GM23338 (cell line): ENCODE measurements around the gene ADSL. TPM values are rescaled to one million over a fixed set of nuclear protein-coding genes. Genes with fewer than 3 reads are reported as not detected.

Experiments used
- ATAC-seq: fragments of 200-7000 bp; cut with Tn5 transposase; 3 replicates; pipeline ENCODE4 v1.9.1; 2020
- DNase-seq: peaks from one replicate; pipeline ENCODE4 v3.0.0-alpha.2; 2015; ENCODE audit warnings: low spot score
- H2AFZ ChIP-seq: fragments of 200-600 bp; sonication (generic); 2 replicates; pipeline ENCODE4 v1.8.0; 2016; ENCODE audit warnings: antibody characterized with exemption, mild to moderate bottlenecking, moderate library complexity
- H3F3A ChIP-seq: fragments of 200-600 bp; sonication (generic); replicated peaks from 2 replicates; pipeline ENCODE4 v1.8.0; 2017; ENCODE audit warnings: antibody characterized with exemption, mixed run types, low read depth
- H3K27ac ChIP-seq: fragments of 200-600 bp; sonication (generic); 2 replicates; pipeline ENCODE4 v1.6.1; 2016; ENCODE audit warnings: low read depth
- H3K27me3 ChIP-seq: fragments of 200-600 bp; sonication (generic); 2 replicates; pipeline ENCODE4 v1.8.0; 2016; ENCODE audit warnings: mild to moderate bottlenecking, mixed run types, moderate library complexity; ENCODE audit not compliant: insufficient read depth
- H3K36me3 ChIP-seq: fragments of 200-600 bp; sonication (generic); 2 replicates; pipeline ENCODE4 v1.8.0; 2016; ENCODE audit warnings: mild to moderate bottlenecking; ENCODE audit not compliant: insufficient read depth
- H3K4me1 ChIP-seq: fragments of 200-600 bp; sonication (generic); 2 replicates; pipeline ENCODE4 v1.8.0; 2016; ENCODE audit warnings: mild to moderate bottlenecking, moderate library complexity; ENCODE audit not compliant: insufficient read depth
- H3K4me2 ChIP-seq: fragments of 200-600 bp; sonication (generic); 2 replicates; pipeline ENCODE4 v1.7.1; 2017; ENCODE audit warnings: mixed run types
- H3K4me3 ChIP-seq: fragments of 200-600 bp; sonication (generic); 2 replicates; pipeline ENCODE4 v1.6.1; 2016; ENCODE audit warnings: mixed run types
- H3K79me2 ChIP-seq: fragments of 200-600 bp; sonication (generic); replicated peaks from 2 replicates; pipeline ENCODE4 v1.8.0; 2017; ENCODE audit warnings: mild to moderate bottlenecking; ENCODE audit not compliant: insufficient read depth
- H3K9me2 ChIP-seq: fragments of 200-600 bp; sonication (generic); 2 replicates; pipeline ENCODE4 v1.8.0; 2017; ENCODE audit not compliant: insufficient read depth
- H4K20me1 ChIP-seq: fragments of 200-600 bp; sonication (generic); replicated peaks from 2 replicates; pipeline ENCODE4 v1.8.0; 2017; ENCODE audit warnings: mild to moderate bottlenecking; ENCODE audit not compliant: insufficient read depth
- H3K27ac Mint-ChIP-seq: 2 replicates; pipeline ENCODE4 v1.8.0; 2020; ENCODE audit warnings: inconsistent platforms, mild to moderate bottlenecking, moderate library complexity, mixed read lengths
- H3K27me3 Mint-ChIP-seq: 3 replicates; pipeline ENCODE4 v1.8.0; 2022; ENCODE audit warnings: low read depth, mild to moderate bottlenecking, moderate library complexity, mixed read lengths, inconsistent platforms; ENCODE audit not compliant: insufficient read depth, poor library complexity
- H3K36me3 Mint-ChIP-seq: 3 replicates; pipeline ENCODE4 v1.8.0; 2021; ENCODE audit warnings: low read depth, mild to moderate bottlenecking, inconsistent platforms, moderate library complexity, mixed read lengths
- H3K4me1 Mint-ChIP-seq: 3 replicates; pipeline ENCODE4 v1.8.0; 2020; ENCODE audit warnings: mild to moderate bottlenecking, inconsistent platforms, mixed read lengths
- H3K4me3 Mint-ChIP-seq: 3 replicates; pipeline ENCODE4 v1.8.0; 2021; ENCODE audit warnings: moderate library complexity, mild to moderate bottlenecking, inconsistent platforms, mixed read lengths
- H3K9me3 Mint-ChIP-seq: 3 replicates; pipeline ENCODE4 v1.8.0; 2020; ENCODE audit warnings: moderate library complexity, mild to moderate bottlenecking, inconsistent platforms, mixed read lengths
- CREB1 ChIP-seq: fragments of 250-450 bp; sonication (Bioruptor Pico); IDR thresholded peaks from 2 replicates; pipeline ENCODE4 v1.5.0; 2020; ENCODE audit warnings: low read depth, mild to moderate bottlenecking, moderate library complexity
- CTCF ChIP-seq, 2 experiments: fragments of 200-600 bp in 1 of 2; sonication (generic) in 1 of 2; conservative IDR thresholded peaks; 2 replicates each; pipeline versions ENCODE4 v1.5.1 to v1.6.1; 2016 to 2017; ENCODE audit warnings: antibody characterized with exemption in 2 of 2, low read depth in 2 of 2, mild to moderate bottlenecking in 2 of 2, moderate library complexity in 1 of 2
- ETS1 ChIP-seq: IDR thresholded peaks from 2 replicates; pipeline ENCODE4 v1.6.1; 2016; ENCODE audit warnings: antibody characterized with exemption
- EZH2 ChIP-seq: fragments of 200-600 bp; sonication (generic); IDR thresholded peaks from one replicate; pipeline ENCODE4 v1.8.0; 2017; ENCODE audit warnings: antibody characterized with exemption, mild to moderate bottlenecking, low read depth; ENCODE audit not compliant: unreplicated experiment
- EZH2phosphoT487 ChIP-seq: fragments of 200-600 bp; sonication (generic); IDR thresholded peaks from one replicate; pipeline ENCODE4 v1.8.1; 2018; ENCODE audit warnings: antibody characterized with exemption; ENCODE audit not compliant: unreplicated experiment
- JUNB ChIP-seq: IDR thresholded peaks from one replicate; pipeline ENCODE4 v1.6.1; 2016; ENCODE audit warnings: antibody characterized with exemption; ENCODE audit not compliant: unreplicated experiment
- NANOG ChIP-seq: IDR thresholded peaks from 2 replicates; pipeline ENCODE4 v1.6.1; 2016; ENCODE audit warnings: antibody characterized with exemption, borderline replicate concordance
- POLR2AphosphoS5 ChIP-seq: IDR thresholded peaks from 2 replicates; pipeline ENCODE4 v1.6.1; 2016; ENCODE audit warnings: antibody characterized with exemption, low read depth
- REST ChIP-seq: IDR thresholded peaks from one replicate; pipeline ENCODE4 v1.6.1; 2018; ENCODE audit warnings: antibody characterized with exemption; ENCODE audit not compliant: unreplicated experiment
- STAT1 ChIP-seq: IDR thresholded peaks from one replicate; pipeline ENCODE4 v1.6.1; 2016; ENCODE audit warnings: antibody characterized with exemption; ENCODE audit not compliant: unreplicated experiment
- ZNF114 ChIP-seq: fragments of 250-450 bp; sonication (Bioruptor Pico); IDR thresholded peaks from 2 replicates; pipeline ENCODE4 v1.5.0; 2020; ENCODE audit warnings: mild to moderate bottlenecking, moderate library complexity
- ZNF331 ChIP-seq: fragments of 250-450 bp; sonication (Bioruptor Pico); IDR thresholded peaks from 2 replicates; pipeline ENCODE4 v1.5.0; 2020; ENCODE audit warnings: low read depth, mild to moderate bottlenecking, moderate library complexity
- ZNF462 ChIP-seq: fragments of 250-450 bp; sonication (Bioruptor Pico); IDR thresholded peaks from 2 replicates; pipeline ENCODE4 v1.5.0; 2020; ENCODE audit warnings: mild to moderate bottlenecking, moderate library complexity
- polyA plus RNA-seq: library from polyadenylated mRNA; unstranded; fragments of >200 nt; fragmentation: Nextera tagmentation; extraction: Ambion mirVana; gene quantifications from 2 replicates; pipeline ENCODE4 v1.2.1, GENCODE V29; 2016
- total RNA-seq: library from RNA; depleted of rRNA; stranded (reverse); fragments of >200 nt; shearing (Covaris generic); gene quantifications from 2 replicates; pipeline ENCODE4 v1.2.3, GENCODE V29; 2014

The ADSL gene
- total and polyA plus RNA-seq, 2 experiments from 2014 or later, result 120 to 232 TPM

- peaks cover 5% of the 10 kb centered on the region for H3K27me3 Mint-ChIP-seq
- peak; percentile 63 for DNase-seq
- H3K9me3 Mint-ChIP-seq, result no peaks in the 10 kb centered on the region
- H3K9me2 ChIP-seq, result no peaks in the 10 kb centered on the region
- peak overlapping the region; percentile 93 for H3K27ac Mint-ChIP-seq
- no peak overlapping the region for H2AFZ ChIP-seq
- no peak overlapping the region for H3K4me3 ChIP-seq
- H3K27ac ChIP-seq, result peak overlapping the region; percentile 46; the same call in 1 of the 2 replicates
- no peaks in the 10 kb centered on the region for H3K27me3 ChIP-seq
- 0 out of 2 replicates have a peak, but pooled peaks cover 6% of the 10 kb centered on the region for H3K36me3 ChIP-seq
- H3K4me1 Mint-ChIP-seq, result peaks cover 75% of the 10 kb centered on the region
- no peaks in the 10 kb centered on the region for H3K79me2 ChIP-seq
- H3K36me3 Mint-ChIP-seq, result peaks cover 24% of the 10 kb centered on the region
- H4K20me1 ChIP-seq, result 0 out of 2 replicates have a peak, but pooled peaks cover 4% of the 10 kb centered on the region
- peak overlapping the region; percentile 43 for H3K4me3 Mint-ChIP-seq
- TF ChIP-seq JUNB, result no peak
- no peak for TF ChIP-seq EZH2
- no peak for TF ChIP-seq ZNF462
- no peak for TF ChIP-seq NANOG
- TF ChIP-seq ETS1, result no peak
- no peak for TF ChIP-seq CREB1 (CRISPR knock-in tag)
- no peak for TF ChIP-seq ZNF114 (CRISPR knock-in tag)
- TF ChIP-seq POLR2AphosphoS5, result no peak
- no peak for TF ChIP-seq REST
- TF ChIP-seq CTCF (conservative IDR thresholded peaks at IDR 0.05; ENCODE audit: low read depth in 2 of 2), result no peak
- no peak for TF ChIP-seq EZH2phosphoT487
- no peak for TF ChIP-seq STAT1
- no peak for TF ChIP-seq ZNF331
- H3K4me1 ChIP-seq, result peaks cover 43% of the 10 kb centered on the region
- H3K4me2 ChIP-seq, result peak overlapping the region; percentile 48
- H3F3A ChIP-seq, result no peaks in the 10 kb centered on the region
- ATAC-seq, result peak; percentile 45
Observed at GRCh38 chr22:40326905-40327735, 19.2 kb upstream of the ADSL start.
